Activated T-cell treated with anti-CD3 and anti-CD28 coated beads, Interleukin-2, amount 50 U/mL, for 72 hours (primary cell): Measurements from ENCODE around the gene DHX16. TPM values are rescaled to one million over a fixed set of nuclear protein-coding genes. Genes with fewer than 3 reads are reported as not detected.

Experiments used
- ATAC-seq, 2 donors: fragments of 150-1000 bp; cut with Tn5 transposase; replicated peaks in 1 of 2; 2 replicates each; pipeline ENCODE4 v1.10.0; 2021; ENCODE audit warnings: moderate library complexity in 2 of 2, mild to moderate bottlenecking in 1 of 2
- DNase-seq, 2 donors: peaks; one replicate each; pipeline ENCODE4 v3.0.0; 2021 to 2022; ENCODE audit warnings: mixed read lengths in 1 of 2
- H3K27ac Mint-ChIP-seq: one replicate; pipeline ENCODE4 v1.8.0; 2022; ENCODE audit warnings: mild to moderate bottlenecking, moderate library complexity, mixed read lengths
- H3K27me3 Mint-ChIP-seq: one replicate; pipeline ENCODE4 v1.8.0; 2022; ENCODE audit warnings: low read depth, mixed read lengths
- H3K36me3 Mint-ChIP-seq, 2 donors: one replicate each; pipeline ENCODE4 v1.8.0; 2022; ENCODE audit warnings: mixed read lengths in 2 of 2, mild to moderate bottlenecking in 1 of 2; ENCODE audit not compliant: insufficient read depth in 2 of 2
- H3K4me1 Mint-ChIP-seq: one replicate; pipeline ENCODE4 v1.8.0; 2022; ENCODE audit warnings: low read depth, mixed read lengths
- H3K4me3 Mint-ChIP-seq, 2 donors: one replicate each; pipeline ENCODE4 v1.8.0; 2022; ENCODE audit warnings: mild to moderate bottlenecking in 2 of 2, mixed read lengths in 2 of 2, moderate library complexity in 2 of 2
- H3K9me3 Mint-ChIP-seq, 2 donors: one replicate each; pipeline ENCODE4 v1.8.0; 2022; ENCODE audit warnings: mixed read lengths in 2 of 2
- total RNA-seq, 2 donors: library from RNA; stranded (reverse); gene quantifications; one replicate each; pipeline ENCODE4 v1.2.3, GENCODE V29; 2022

Gene DHX16
- total RNA-seq, 2 donors from 2014 or later: 39.2 to 43.0 TPM

DNA sequence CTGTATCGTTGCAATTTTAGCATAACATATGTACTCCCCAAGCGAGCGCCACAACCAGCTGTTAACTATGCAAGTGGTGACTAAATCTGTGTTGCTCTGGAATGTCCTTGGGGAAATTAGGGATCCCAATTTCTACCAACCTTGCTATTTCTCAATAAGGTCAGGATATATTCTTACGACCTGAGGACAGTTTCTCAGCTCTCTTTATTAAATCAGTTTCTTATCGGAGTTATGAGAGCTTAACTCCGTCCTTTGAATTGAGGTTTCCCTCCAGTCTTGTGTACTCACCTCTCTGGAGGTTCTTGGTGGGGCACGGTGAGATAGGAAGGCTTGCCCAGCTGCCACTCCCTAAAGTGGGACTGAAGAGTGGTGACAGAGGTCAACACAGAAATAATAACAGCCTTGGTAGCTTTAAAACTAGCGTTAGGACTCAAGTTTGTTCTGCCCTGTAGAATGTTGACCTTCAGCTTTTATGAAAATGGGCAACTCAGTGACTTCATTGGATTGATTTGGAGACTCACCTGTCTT lies 54.5 kb downstream of the DHX16 start:
- H3K36me3 Mint-ChIP-seq: peaks cover 32 to 62% of the 10 kb centered on the region in 2 donors

DNA sequence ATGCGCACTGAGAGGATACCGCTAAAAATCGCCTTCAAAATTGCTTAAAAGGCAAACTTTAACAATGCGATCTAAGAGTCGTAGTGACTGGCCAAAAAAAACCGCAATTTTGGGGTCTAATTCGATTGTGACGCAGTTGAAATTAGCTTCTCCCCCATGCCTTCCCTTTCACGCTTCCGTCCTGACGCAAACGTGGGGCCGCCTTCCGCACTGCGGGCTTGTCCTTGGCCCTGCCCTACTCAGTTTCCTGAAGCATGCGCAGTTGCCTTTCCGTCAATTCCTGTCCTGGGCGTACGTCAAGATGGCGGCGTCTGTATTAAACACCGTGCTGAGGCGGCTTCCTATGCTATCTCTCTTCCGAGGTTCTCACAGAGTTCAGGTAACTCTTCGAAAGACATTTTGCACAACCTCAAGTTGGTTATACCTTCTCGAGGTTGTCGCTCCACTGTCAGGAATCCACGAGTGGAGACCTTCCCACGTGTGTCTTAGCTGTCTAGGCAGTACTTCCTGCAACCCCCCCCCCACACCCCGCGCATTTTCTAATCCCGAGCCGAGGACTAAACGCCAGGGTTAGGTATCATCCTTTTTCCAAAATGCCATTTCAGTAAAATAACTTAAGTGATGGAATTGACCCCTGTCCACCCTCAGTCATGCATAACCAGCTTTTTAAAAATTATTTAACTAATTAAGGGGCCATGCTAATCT lies 55.1 kb downstream of the DHX16 start, which contains the start of gene MRPS18B:
MRPS18B (plus strand) TSS at position 276 of the 705 bp plus-strand sequence; CDS start at position 302, 26 bp downstream.
- ATAC-seq (peak; percentile 77 to 78), DNase-seq (peak; percentile 96 to 99)
- peak within 1 kb of the TSS; percentile 97 to 98 for H3K4me3 Mint-ChIP-seq
- H3K27ac Mint-ChIP-seq: peak within 1 kb of the TSS; percentile 100
- H3K4me1 Mint-ChIP-seq: peaks cover 62% of the 10 kb centered on the region
- H3K36me3 Mint-ChIP-seq: peaks cover 33 to 63% of the 10 kb centered on the region in 2 donors
- H3K27me3 Mint-ChIP-seq: no peaks in the 10 kb centered on the region
- no peaks in the 10 kb centered on the region for H3K9me3 Mint-ChIP-seq

More for the DNA sequence above, 54.5 kb downstream of the DHX16 start:
- Mint-ChIP-seq H3K27me3 (no peaks in the 10 kb centered on the region), H3K27ac (peak overlapping the region; percentile 100), H3K4me1 (peaks cover 55% of the 10 kb centered on the region), H3K4me3 (peak overlapping the region; percentile 97 to 98), H3K9me3 (no peaks in the 10 kb centered on the region)
- DNase-seq: no peak
- ATAC-seq: no peak

DNA sequence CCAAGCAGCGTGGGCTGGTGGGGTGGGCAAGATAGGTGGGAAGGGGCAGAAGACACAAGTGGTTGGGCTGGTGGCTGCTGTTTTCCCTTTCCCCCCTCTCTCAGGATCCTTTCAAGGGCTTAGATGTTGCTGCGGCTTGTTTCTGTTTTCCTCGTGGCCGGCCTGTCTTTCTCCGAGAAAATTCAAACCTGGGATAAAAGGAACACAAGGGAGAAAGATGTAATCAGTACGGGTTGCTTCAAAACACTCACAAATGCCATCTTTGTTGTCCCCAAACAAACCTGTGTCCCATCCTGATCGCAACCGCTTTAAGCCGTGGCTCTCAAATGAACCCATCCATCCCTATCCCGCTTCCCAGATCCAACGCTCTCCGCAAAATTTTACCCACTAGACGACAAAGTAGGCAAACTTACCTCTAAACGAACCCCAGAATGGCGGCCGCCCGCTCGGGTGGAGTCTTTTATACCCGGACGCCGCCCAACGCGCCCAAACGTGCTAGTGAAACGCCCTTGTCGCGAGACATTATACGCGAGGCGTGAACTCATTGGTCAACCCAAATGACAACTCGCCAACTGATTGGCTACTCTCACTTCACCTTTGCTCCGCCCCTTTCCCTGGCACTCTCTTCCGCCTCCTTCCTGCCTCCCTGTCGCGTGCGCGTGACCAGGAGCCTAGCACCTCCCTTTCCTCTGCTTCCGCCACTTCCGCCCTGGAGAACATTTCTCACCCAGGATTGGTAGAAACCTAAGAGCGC lies 55.8 kb downstream of the DHX16 start, which contains the start of gene PPP1R10:
PPP1R10 (minus strand) TSS at position 433 of the 754 bp plus-strand sequence. CDS start 7,299 bp downstream, outside the sequence.
- Mint-ChIP-seq H3K27ac (peak within 1 kb of the TSS; percentile 100), H3K4me1 (peaks cover 69% of the 10 kb centered on the region), H3K9me3 (no peaks in the 10 kb centered on the region), H3K4me3 (peak within 1 kb of the TSS; percentile 97 to 98), H3K36me3 (peaks cover 29 to 60% of the 10 kb centered on the region in 2 donors), H3K27me3 (no peaks in the 10 kb centered on the region)
- ATAC-seq: peak; percentile 77
- DNase-seq: peak; percentile 97 to 100

DNA sequence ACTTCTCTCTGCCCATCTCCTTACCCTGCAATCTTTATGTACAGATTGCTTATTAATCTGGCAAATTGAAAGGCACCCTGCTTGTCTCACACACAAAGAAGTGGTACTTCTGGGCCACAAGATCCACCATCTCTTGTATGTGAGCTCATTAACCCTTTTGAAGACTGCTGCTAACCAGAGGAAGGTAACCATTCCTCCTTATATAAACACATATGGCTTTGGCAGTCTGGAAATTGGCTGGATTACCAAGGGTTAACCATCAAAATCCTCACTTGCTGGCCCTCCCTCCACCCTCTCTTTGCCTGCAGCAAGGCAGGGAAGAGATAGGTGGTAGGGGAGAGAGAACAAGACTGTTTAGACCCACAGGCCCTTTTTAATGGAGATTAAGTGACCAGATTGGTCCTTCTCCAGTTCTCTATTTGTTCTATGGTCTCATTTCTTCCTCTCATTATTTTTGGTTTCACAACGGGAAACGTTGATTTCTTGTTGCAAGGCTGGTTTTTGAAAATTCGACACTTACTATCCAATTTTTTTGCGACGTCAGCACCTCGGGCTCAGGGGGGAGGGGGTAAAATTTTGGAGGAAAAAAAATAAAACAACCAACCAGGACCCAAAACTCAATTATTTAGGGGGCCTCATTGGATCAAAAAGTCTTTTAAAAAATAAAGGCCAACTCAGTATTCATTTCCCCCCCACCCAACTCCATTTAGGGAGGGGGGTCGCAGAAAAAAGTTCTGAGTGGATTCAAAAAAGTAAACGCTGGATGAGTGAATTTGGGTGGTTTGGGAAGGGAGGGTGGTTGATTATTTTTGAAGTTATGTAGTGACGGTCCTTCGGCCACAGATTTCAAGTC lies 56.6 kb downstream of the DHX16 start:
- Mint-ChIP-seq H3K9me3 (no peaks in the 10 kb centered on the region), H3K27me3 (no peaks in the 10 kb centered on the region), H3K27ac (peak overlapping the region; percentile 100), H3K4me3 (peak overlapping the region; percentile 97 to 98), H3K4me1 (peaks cover 72% of the 10 kb centered on the region), H3K36me3 (peaks cover 30 to 63% of the 10 kb centered on the region in 2 donors)
- ATAC-seq: no peak
- DNase-seq: peak; percentile 15 to 48

DNA sequence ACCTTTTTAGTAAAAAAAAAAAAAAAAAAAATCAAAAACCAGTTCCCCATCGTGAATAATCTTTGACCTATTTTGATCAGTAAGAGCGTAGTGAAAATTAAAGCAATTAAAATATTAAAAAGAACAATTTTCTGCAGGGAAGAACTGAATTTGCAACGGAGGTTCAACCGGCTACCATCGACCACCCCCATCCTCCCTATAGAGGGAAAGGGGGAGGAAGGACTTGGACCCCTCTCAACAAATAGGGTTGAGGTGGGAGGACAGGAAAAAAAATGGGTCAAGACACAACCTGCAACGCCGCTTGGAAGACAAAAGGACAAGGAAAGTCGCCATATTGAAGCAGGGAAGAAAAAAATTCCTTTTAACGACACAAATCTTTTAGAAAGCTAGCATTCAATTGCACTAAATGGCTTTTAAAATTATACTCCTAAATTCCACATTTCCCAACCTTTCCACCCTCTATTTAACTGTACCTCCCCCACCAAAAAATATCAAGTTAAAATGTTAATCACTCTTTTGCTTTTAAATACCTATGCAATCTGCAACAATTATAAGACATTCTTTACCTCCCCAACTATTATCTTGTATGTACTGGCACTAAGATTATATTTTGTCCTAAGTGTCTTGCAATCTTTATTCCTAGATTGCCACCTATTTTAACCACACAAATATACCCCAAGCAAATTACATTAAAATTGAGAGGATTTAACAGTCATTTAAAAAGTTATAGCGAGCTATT lies 57.4 kb downstream of the DHX16 start:
- H3K9me3 Mint-ChIP-seq: no peaks in the 10 kb centered on the region
- no peaks in the 10 kb centered on the region for H3K27me3 Mint-ChIP-seq

DNA sequence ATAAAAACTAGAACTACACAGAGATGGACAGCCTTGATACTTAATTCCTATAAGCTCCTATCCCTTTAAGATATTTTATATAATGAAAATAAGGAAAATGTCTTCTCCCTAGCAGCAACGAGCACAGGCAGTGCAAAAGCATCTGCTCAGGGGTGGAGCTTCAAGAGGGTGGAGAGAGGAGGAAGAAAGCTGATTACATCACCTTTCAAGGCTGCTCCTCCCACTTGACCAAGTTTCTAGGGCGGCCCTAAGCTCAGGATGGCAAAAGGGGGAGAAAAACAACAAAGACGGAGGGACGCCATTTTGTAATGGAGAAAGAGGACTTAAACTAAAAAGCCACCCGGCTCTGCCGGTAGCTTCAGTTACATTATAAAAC lies 58.0 kb downstream of the DHX16 start:
- ATAC-seq: peak; percentile 45 to 61
- Mint-ChIP-seq H3K4me3 (peak overlapping the region; percentile 97 to 98), H3K27me3 (no peaks in the 10 kb centered on the region), H3K36me3 (peaks cover 38 to 67% of the 10 kb centered on the region in 2 donors), H3K4me1 (peaks cover 74% of the 10 kb centered on the region), H3K27ac (peak overlapping the region; percentile 100), H3K9me3 (no peaks in the 10 kb centered on the region)
- peak; percentile 87 to 90 for DNase-seq

More for the DNA sequence above, 57.4 kb downstream of the DHX16 start:
- Mint-ChIP-seq H3K4me1 (peaks cover 70% of the 10 kb centered on the region), H3K36me3 (peaks cover 35 to 64% of the 10 kb centered on the region in 2 donors), H3K27ac (peak overlapping the region; percentile 100), H3K4me3 (peak overlapping the region; percentile 97 to 98)
- peak; percentile 14 to 20 for ATAC-seq
- DNase-seq: peak; percentile 64 to 71

DNA sequence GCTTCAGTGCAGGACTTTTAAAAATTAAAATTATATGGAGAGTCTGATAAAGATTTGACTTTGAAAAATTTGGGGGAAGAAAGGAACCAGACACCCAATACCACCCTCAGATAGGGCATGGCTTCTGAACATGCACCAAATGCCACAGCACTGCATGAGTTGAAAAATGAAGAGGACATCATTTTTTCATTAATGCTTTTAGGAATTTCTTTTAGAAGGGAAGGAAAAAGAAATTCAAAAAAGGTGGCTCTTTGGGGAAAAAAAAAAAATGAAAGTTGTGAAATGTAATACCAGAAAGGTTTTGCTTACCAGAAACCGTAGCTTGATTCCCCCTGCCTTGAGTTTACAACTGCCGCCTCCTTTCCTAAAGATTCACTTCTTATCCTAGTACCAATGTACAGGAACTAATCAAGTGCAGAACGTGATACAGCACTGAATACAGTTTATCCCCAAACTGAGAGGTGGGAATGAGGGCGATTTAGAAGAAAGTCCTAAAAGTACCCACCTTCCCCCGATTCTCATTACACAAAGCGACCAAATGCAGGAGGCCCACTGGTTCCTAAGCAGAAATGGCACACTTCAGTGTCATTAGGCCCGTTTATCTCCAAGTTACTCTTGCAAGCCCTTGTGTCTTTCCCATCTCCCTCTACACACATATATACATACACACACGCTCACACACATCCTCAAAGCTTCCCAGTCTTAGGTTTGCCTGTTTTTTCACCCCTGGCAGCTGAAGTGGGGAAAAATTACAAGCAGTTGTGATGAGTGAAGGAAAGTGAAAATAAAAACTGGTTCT lies 58.6 kb downstream of the DHX16 start:
- Mint-ChIP-seq H3K36me3 (peaks cover 41 to 67% of the 10 kb centered on the region in 2 donors), H3K4me1 (peaks cover 74% of the 10 kb centered on the region), H3K4me3 (peak overlapping the region; percentile 97 to 98), H3K9me3 (no peaks in the 10 kb centered on the region), H3K27ac (peak overlapping the region; percentile 100), H3K27me3 (no peaks in the 10 kb centered on the region)
- peak in 1 of 2 donors; percentile 21 for DNase-seq
- ATAC-seq: no peak

DNA sequence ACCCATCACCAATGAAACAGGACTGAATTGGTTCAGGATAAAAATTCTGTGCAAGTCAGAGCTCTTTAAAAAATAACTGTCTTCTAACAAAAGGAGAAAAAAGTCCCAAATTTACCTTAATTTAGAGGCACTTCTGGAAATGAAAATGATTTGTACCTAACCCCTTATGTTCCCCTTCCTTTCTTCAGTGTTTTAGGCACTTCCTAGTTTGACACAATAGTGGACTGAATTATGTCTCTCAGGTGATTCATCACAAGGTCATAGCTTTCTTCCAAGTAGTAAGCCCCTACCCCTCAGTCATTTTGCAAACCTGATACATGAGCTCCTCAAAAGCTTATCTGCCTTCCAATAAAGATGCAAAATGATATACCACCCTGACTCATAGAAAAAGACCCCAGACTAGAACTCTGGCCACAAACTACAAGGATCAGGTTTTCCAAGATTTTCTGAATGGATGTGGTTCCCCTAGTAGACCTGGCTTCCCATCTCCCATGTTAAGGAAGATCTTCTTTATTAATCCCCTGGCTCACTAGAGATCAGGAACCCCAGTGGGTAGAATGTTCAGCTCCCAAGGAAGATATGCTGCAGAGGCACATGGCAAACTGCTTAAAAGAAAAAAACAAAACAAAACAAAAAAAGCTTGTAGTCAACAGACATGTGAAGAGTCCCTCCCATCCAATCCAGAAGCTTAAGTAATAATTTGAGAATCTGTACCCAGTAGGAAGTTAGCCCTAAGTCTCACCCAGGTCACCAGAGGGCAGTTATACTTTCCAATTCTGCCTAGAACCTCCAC lies 59.4 kb downstream of the DHX16 start:
- Mint-ChIP-seq H3K9me3 (no peaks in the 10 kb centered on the region), H3K36me3 (peaks cover 46 to 70% of the 10 kb centered on the region in 2 donors), H3K27ac (peak overlapping the region; percentile 100), H3K4me3 (peak overlapping the region; percentile 97 to 98), H3K27me3 (no peaks in the 10 kb centered on the region), H3K4me1 (peaks cover 74% of the 10 kb centered on the region)
- ATAC-seq (peak; percentile 9 to 14), DNase-seq (no peak)

DNA sequence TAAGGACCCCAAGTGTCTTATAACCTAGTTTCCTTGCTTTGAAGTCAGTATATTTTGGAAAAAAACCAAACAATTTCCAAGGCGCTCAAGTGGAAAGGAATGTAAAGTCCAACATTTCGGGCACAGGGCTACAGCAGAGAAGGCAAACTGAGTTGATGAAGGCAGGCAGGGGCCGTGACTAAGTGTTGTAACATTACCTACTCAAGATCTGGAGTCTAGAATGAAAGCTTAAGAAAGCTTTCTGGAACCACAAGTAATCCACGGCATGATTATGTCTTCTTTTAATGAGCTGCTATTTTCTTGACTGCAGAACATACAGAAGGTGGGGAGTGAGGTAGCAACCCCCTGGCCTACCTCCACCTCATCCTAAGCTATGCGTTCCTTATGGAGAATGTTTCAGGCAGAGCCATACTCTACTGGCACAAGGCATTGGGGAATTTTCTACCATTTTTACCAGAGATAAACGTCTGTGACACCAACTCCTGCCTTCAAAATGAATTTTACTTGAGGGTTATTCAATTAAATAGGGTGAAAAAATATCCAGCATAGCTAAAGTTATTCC lies 60.0 kb downstream of the DHX16 start:
- Mint-ChIP-seq H3K36me3 (peaks cover 46 to 73% of the 10 kb centered on the region in 2 donors), H3K9me3 (no peaks in the 10 kb centered on the region), H3K27ac (peak overlapping the region; percentile 100), H3K4me3 (peak overlapping the region; percentile 97 to 98), H3K4me1 (peaks cover 78% of the 10 kb centered on the region), H3K27me3 (no peaks in the 10 kb centered on the region)
- DNase-seq (no peak), ATAC-seq (no peak)

DNA sequence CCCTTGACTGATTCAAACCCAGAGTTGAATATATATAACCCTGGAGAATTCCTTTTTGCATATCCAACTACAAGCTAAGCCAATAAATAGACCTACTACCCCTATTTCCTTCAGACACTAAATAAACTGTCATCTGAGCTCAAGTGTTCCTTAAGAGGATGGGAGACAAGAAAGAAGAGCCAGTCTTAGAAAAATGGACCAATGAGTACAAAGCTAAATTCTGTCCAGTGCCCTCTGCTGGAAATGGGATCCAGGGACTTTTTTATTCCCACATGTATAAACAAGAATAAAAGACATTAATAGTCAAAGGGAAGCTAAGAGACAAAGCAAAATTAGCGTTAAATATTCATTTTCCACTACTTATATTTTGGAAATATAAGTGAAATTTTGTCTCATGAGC lies 60.6 kb downstream of the DHX16 start:
- Mint-ChIP-seq H3K9me3 (no peaks in the 10 kb centered on the region), H3K4me3 (peak overlapping the region; percentile 6 to 52), H3K36me3 (peaks cover 48 to 77% of the 10 kb centered on the region in 2 donors), H3K27ac (peak overlapping the region; percentile 89), H3K27me3 (no peaks in the 10 kb centered on the region), H3K4me1 (peaks cover 79% of the 10 kb centered on the region)
- DNase-seq (no peak), ATAC-seq (no peak)
